Activated CD4-positive, alpha-beta T cell treated with anti-CD3 and anti-CD28 coated beads, Interleukin-2, amount 10 ng/mL, durations not matched to agents 7 days and 5 days (primary cell): ENCODE results near the gene TCF7. TPM values are rescaled to one million over a fixed set of nuclear protein-coding genes. Genes with fewer than 3 reads are reported as not detected.
A peak's percentile ranks its signal among the peaks of the same experiment; 100 is the strongest.

Source experiments
- CTCF ChIA-PET: fragments of 350-600 bp; sonication (Branson Sonifier 250); formaldehyde crosslinking; loops from one replicate; lab custom pipeline; 2021; ENCODE audit warnings: antibody characterized with exemption; lab: Charles Lee
- POLR2A ChIA-PET: fragments of 350-600 bp; sonication (Branson Sonifier 250); formaldehyde crosslinking; loops from one replicate; lab custom pipeline; 2021; ENCODE audit warnings: antibody characterized with exemption; lab: Charles Lee
- DNase-seq: peaks from one replicate; pipeline ENCODE4 v3.0.0-alpha.2; 2020
- H3K27ac Mint-ChIP-seq: one replicate; pipeline ENCODE4 v1.8.0; 2021; ENCODE audit warnings: mild to moderate bottlenecking, moderate library complexity, mixed read lengths
- H3K27me3 Mint-ChIP-seq: one replicate; pipeline ENCODE4 v1.8.0; 2021; ENCODE audit warnings: mixed read lengths
- H3K36me3 Mint-ChIP-seq: one replicate; pipeline ENCODE4 v1.8.0; 2021; ENCODE audit warnings: low read depth, mixed read lengths
- H3K4me1 Mint-ChIP-seq: one replicate; pipeline ENCODE4 v1.8.0; 2021; ENCODE audit warnings: mixed read lengths
- H3K4me3 Mint-ChIP-seq: one replicate; pipeline ENCODE4 v1.8.0; 2021; ENCODE audit warnings: mild to moderate bottlenecking, moderate library complexity, mixed read lengths
- H3K9me3 Mint-ChIP-seq: one replicate; pipeline ENCODE4 v1.8.0; 2021; ENCODE audit warnings: mixed read lengths
- total RNA-seq, 2 experiments: library from RNA; stranded (reverse); gene quantifications; one replicate each; pipeline ENCODE4 v1.2.3, GENCODE V29; 2021

Gene TCF7
- total RNA-seq, 2 experiments from 2014 or later: 271 to 283 TPM

- CTCF ChIA-PET: interaction anchor here (1.1 to 5.7 kb wide), 6 partner anchors 9 to 77 kb away, joined by 3 to 27 read pairs (median 4); no protein-coding TSS in a partner anchor
- Mint-ChIP-seq H3K4me3 (peak overlapping the region; percentile 82), H3K27me3 (peaks cover 6% of the 10 kb centered on the region), H3K27ac (peak overlapping the region; percentile 91), H3K4me1 (peaks cover 68% of the 10 kb centered on the region), H3K9me3 (no peaks in the 10 kb centered on the region), H3K36me3 (peaks cover 66% of the 10 kb centered on the region)
- no peak for DNase-seq
- POLR2A ChIA-PET: no interaction called here
Observed at GRCh38 chr5:134116789-134117761, 2.6 kb downstream of the TCF7 start.

GRCh38 chr5:134118212-134118835, 3.8 kb downstream of the TCF7 start:
- peaks cover 5% of the 10 kb centered on the region for H3K27me3 Mint-ChIP-seq
- ChIA-PET CTCF (interaction anchor here (0.7 to 5.7 kb wide), 7 partner anchors 10 to 675 kb away, joined by 3 to 27 read pairs (median 4); no protein-coding TSS in a partner anchor), POLR2A (interaction anchor here (1.2 kb wide), 1 partner anchor 11 kb away, joined by 5 read pairs; no protein-coding TSS in a partner anchor)
- no peaks in the 10 kb centered on the region for H3K9me3 Mint-ChIP-seq
- H3K4me3 Mint-ChIP-seq: peak overlapping the region; percentile 82
- H3K36me3 Mint-ChIP-seq: peaks cover 77% of the 10 kb centered on the region
- H3K4me1 Mint-ChIP-seq: peaks cover 70% of the 10 kb centered on the region
- no peak for DNase-seq
- peak overlapping the region; percentile 91 for H3K27ac Mint-ChIP-seq

- Mint-ChIP-seq H3K27ac (peak overlapping the region; percentile 91), H3K9me3 (no peaks in the 10 kb centered on the region), H3K4me3 (peak overlapping the region; percentile 82), H3K4me1 (peaks cover 75% of the 10 kb centered on the region), H3K36me3 (peaks cover 87% of the 10 kb centered on the region), H3K27me3 (peaks cover 1% of the 10 kb centered on the region)
- DNase-seq: no peak
- POLR2A ChIA-PET: no interaction called here
- CTCF ChIA-PET: interaction anchor here (0.9 to 5.7 kb wide), 5 partner anchors 9 to 80 kb away, joined by 3 to 27 read pairs (median 4); no protein-coding TSS in a partner anchor
Observed at GRCh38 chr5:134119720-134120119, 5.2 kb downstream of the TCF7 start.

- DNase-seq: no peak
- ChIA-PET POLR2A (no interaction called here), CTCF (interaction anchor here (0.9 to 10.7 kb wide), 7 partner anchors 8 to 81 kb away, joined by 3 to 99 read pairs (median 5); no protein-coding TSS in a partner anchor)
- Mint-ChIP-seq H3K4me3 (peak overlapping the region; percentile 82), H3K9me3 (no peaks in the 10 kb centered on the region), H3K36me3 (peaks cover 93% of the 10 kb centered on the region), H3K4me1 (peaks cover 84% of the 10 kb centered on the region), H3K27me3 (peaks cover 1% of the 10 kb centered on the region), H3K27ac (peak overlapping the region; percentile 91)
Observed at GRCh38 chr5:134120386-134121138, 6.1 kb downstream of the TCF7 start.

- Mint-ChIP-seq H3K27me3 (peaks cover 1% of the 10 kb centered on the region), H3K9me3 (no peaks in the 10 kb centered on the region), H3K27ac (peak overlapping the region; percentile 80), H3K36me3 (peaks cover 92% of the 10 kb centered on the region), H3K4me3 (peak overlapping the region; percentile 82), H3K4me1 (peaks cover 97% of the 10 kb centered on the region)
- ChIA-PET POLR2A (no interaction called here), CTCF (interaction anchor here (0.7 to 10.7 kb wide), 4 partner anchors 14 to 83 kb away, joined by 3 to 99 read pairs (median 7); no protein-coding TSS in a partner anchor)
- peak; percentile 65 for DNase-seq
Observed at GRCh38 chr5:134122530-134122929, 8.0 kb downstream of the TCF7 start.

GRCh38 chr5:134123360-134123759, 8.9 kb downstream of the TCF7 start:
- ChIA-PET POLR2A (no interaction called here), CTCF (interaction anchor here (1.0 to 10.7 kb wide), 6 partner anchors 13 to 84 kb away, joined by 3 to 99 read pairs (median 4); no protein-coding TSS in a partner anchor)
- Mint-ChIP-seq H3K4me1 (peaks cover 97% of the 10 kb centered on the region), H3K4me3 (peak overlapping the region; percentile 82), H3K9me3 (no peaks in the 10 kb centered on the region), H3K36me3 (peaks cover 92% of the 10 kb centered on the region), H3K27ac (peak overlapping the region; percentile 80), H3K27me3 (peaks cover 1% of the 10 kb centered on the region)
- no peak for DNase-seq

GRCh38 chr5:134124289-134125038, 10.0 kb downstream of the TCF7 start:
- CTCF ChIA-PET: interaction anchor here (1.0 to 10.7 kb wide), 8 partner anchors 11 to 85 kb away, joined by 3 to 99 read pairs (median 8); partner anchors contain the start of gene TCF7
- POLR2A ChIA-PET: no interaction called here
- Mint-ChIP-seq H3K4me1 (peaks cover 98% of the 10 kb centered on the region), H3K27me3 (peaks cover 1% of the 10 kb centered on the region), H3K9me3 (no peaks in the 10 kb centered on the region), H3K36me3 (peaks cover 92% of the 10 kb centered on the region), H3K4me3 (peak overlapping the region; percentile 82), H3K27ac (peak overlapping the region; percentile 66)
- DNase-seq: no peak

GRCh38 chr5:134125039-134126015, 10.8 kb downstream of the TCF7 start:
- Mint-ChIP-seq H3K9me3 (no peaks in the 10 kb centered on the region), H3K27ac (peak overlapping the region; percentile 94), H3K4me3 (peak overlapping the region; percentile 79), H3K27me3 (peaks cover 1% of the 10 kb centered on the region), H3K36me3 (peaks cover 92% of the 10 kb centered on the region), H3K4me1 (peaks cover 98% of the 10 kb centered on the region)
- CTCF ChIA-PET: interaction anchor here (1.2 to 10.7 kb wide), 6 partner anchors 11 to 86 kb away, joined by 5 to 99 read pairs (median 13); partner anchors contain the start of gene TCF7
- no peak for DNase-seq
- POLR2A ChIA-PET: no interaction called here

GRCh38 chr5:134127376-134127861, 12.9 kb downstream of the TCF7 start:
- CTCF ChIA-PET: interaction anchor here (0.9 to 10.7 kb wide), 6 partner anchors 9 to 88 kb away, joined by 3 to 99 read pairs (median 12); partner anchors contain the start of gene TCF7
- Mint-ChIP-seq H3K36me3 (peaks cover 93% of the 10 kb centered on the region), H3K9me3 (no peaks in the 10 kb centered on the region), H3K27ac (peak overlapping the region; percentile 94), H3K27me3 (peaks cover 1% of the 10 kb centered on the region), H3K4me1 (peaks cover 100% of the 10 kb centered on the region), H3K4me3 (peak overlapping the region; percentile 79)
- no peak for DNase-seq
- POLR2A ChIA-PET: no interaction called here

GRCh38 chr5:134127988-134128647, 13.6 kb downstream of the TCF7 start:
- H3K4me1 Mint-ChIP-seq: peaks cover 100% of the 10 kb centered on the region
- peaks cover 1% of the 10 kb centered on the region for H3K27me3 Mint-ChIP-seq
- DNase-seq: no peak
- ChIA-PET CTCF (interaction anchor here (0.6 to 10.7 kb wide), 7 partner anchors 8 to 88 kb away, joined by 3 to 99 read pairs (median 6); no protein-coding TSS in a partner anchor), POLR2A (interaction anchor here (1.2 kb wide), 1 partner anchor 48 kb away, joined by 4 read pairs; no protein-coding TSS in a partner anchor)
- peak overlapping the region; percentile 79 for H3K4me3 Mint-ChIP-seq
- peaks cover 93% of the 10 kb centered on the region for H3K36me3 Mint-ChIP-seq
- H3K27ac Mint-ChIP-seq: peak overlapping the region; percentile 94
- H3K9me3 Mint-ChIP-seq: no peaks in the 10 kb centered on the region
